Urinary bladder (tissue), 4 donors: Measurements from ENCODE around the gene DDIT4L. TPM values are rescaled to one million over a fixed set of nuclear protein-coding genes. Genes with fewer than 3 reads are reported as not detected.
"Not testable (repeated sequence)": the region's sequence is repeated elsewhere in the genome, so short reads cannot be mapped to it uniquely, and the experiment has no call there.

ENCODE experiments used
- DNase-seq: peaks from one replicate; pipeline ENCODE4 v3.0.0-alpha.2; 2015; ENCODE audit errors: extremely low spot score
- H3K27ac ChIP-seq: one replicate; pipeline ENCODE4 v1.5.1; 2013; ENCODE audit warnings: low read depth, mild to moderate bottlenecking, moderate library complexity
- H3K36me3 ChIP-seq: one replicate; pipeline ENCODE4 v1.6.1; 2013; ENCODE audit warnings: mild to moderate bottlenecking, moderate library complexity; ENCODE audit not compliant: insufficient read depth
- H3K4me1 ChIP-seq: one replicate; pipeline ENCODE4 v1.6.1; 2013; ENCODE audit warnings: mild to moderate bottlenecking, moderate library complexity; ENCODE audit not compliant: insufficient read depth
- H3K4me3 ChIP-seq: one replicate; pipeline ENCODE4 v1.5.1; 2013; ENCODE audit warnings: low read depth, low read length
- WGBS: extraction: QIAGEN DNeasy Blood & Tissue Kit; methylation state at CpG from one replicate; pipeline ENCODE4 v1.1.7; 2013; 5-methylcytosine and 5-hydroxymethylcytosine counted together
- polyA plus RNA-seq: library from polyadenylated mRNA; stranded (reverse); fragments of 200-250 nt; gene quantifications from one replicate; pipeline ENCODE4 v1.2.3, GENCODE V29; 2013
- total RNA-seq: library from RNA; depleted of rRNA; stranded (reverse); fragments of >200 nt; gene quantifications from one replicate; pipeline ENCODE4 v1.2.3, GENCODE V29; 2014
- donor health status: healthy with polysubstance abuse.
- donor health status: healthy.

Gene DDIT4L
- total and polyA plus RNA-seq, 2 donors = 1.5 to 10.4 TPM

GRCh38 chr4:100147198-100147597 is 43.1 kb downstream of the DDIT4L start:
- no peaks in the 10 kb centered on the region for H3K36me3 ChIP-seq
- no peak overlapping the region for H3K27ac ChIP-seq
- no peaks in the 10 kb centered on the region for H3K4me1 ChIP-seq
- DNase-seq = no peak
- WGBS = 68% methylated on average over 1 of the region's 1 CpG
- H3K4me3 ChIP-seq = no peak overlapping the region

DNA sequence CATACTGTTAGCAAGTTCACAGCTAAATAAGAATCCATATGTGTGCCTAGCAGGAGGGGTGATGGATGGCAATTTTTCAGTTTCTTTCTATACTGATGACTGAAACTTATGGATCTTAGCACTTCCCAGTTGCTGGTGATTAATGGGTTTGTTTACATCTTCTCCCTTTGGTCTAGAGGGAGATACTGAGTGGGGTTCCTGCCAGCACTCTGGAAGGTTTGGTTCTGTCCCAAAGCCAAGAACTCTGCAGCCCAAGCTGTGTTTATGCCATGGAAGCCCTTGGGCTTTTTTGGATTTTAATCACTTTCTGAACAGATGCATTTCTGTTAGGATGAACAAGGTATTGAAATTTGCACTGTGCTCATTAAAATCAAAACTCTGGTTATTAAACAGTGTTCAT is 43.5 kb downstream of the DDIT4L start:
- H3K4me3 ChIP-seq = no peak overlapping the region

GRCh38 chr4:100137320-100137719 is 52.9 kb downstream of the DDIT4L start:
- not testable (repeated sequence) for H3K27ac ChIP-seq, DNase-seq, H3K36me3 ChIP-seq, H3K4me3 ChIP-seq, H3K4me1 ChIP-seq
- WGBS = 97% methylated on average over 4 of the region's 4 CpGs

More for the DNA sequence above, 43.5 kb downstream of the DDIT4L start:
- DNase-seq = no peak
- Histone ChIP-seq H3K4me1 (no peaks in the 10 kb centered on the region), H3K27ac (no peak overlapping the region), H3K36me3 (no peaks in the 10 kb centered on the region)

Other genes with a start within 250 kb of the DDIT4L start
- 103 TPM for gene DNAJB14, start 243.8 kb downstream of the DDIT4L start, total RNA-seq
- 23.6 TPM for gene DNAJB14, start 243.8 kb downstream of the DDIT4L start, polyA plus RNA-seq
- gene H2AZ1, start 240.2 kb downstream of the DDIT4L start, total RNA-seq = 204 TPM
- gene H2AZ1, start 240.2 kb downstream of the DDIT4L start, polyA plus RNA-seq = 358 TPM